Esophagus mucosa (tissue), 1 donor: Measurements from ENCODE around the gene ATG4D. TPM values are rescaled to one million over a fixed set of nuclear protein-coding genes. Genes with fewer than 3 reads are reported as not detected.
"Not testable (repeated sequence)": the region's sequence is repeated elsewhere in the genome, so short reads cannot be mapped to it uniquely, and the experiment has no call there.

Experiments
- ATAC-seq: fragments of 200-7000 bp; cut with Tn5 transposase; one replicate; pipeline ENCODE4 v1.9.1; 2020
- total RNA-seq: library from RNA; stranded (reverse); gene quantifications from one replicate; pipeline ENCODE4 v1.2.4, GENCODE V29; 2023
- donor health status: DM: yes; HTN: yes; CAD: no.

The ATG4D gene
- total RNA-seq, 1 donor from 2014 or later: 42.2 TPM

DNA sequence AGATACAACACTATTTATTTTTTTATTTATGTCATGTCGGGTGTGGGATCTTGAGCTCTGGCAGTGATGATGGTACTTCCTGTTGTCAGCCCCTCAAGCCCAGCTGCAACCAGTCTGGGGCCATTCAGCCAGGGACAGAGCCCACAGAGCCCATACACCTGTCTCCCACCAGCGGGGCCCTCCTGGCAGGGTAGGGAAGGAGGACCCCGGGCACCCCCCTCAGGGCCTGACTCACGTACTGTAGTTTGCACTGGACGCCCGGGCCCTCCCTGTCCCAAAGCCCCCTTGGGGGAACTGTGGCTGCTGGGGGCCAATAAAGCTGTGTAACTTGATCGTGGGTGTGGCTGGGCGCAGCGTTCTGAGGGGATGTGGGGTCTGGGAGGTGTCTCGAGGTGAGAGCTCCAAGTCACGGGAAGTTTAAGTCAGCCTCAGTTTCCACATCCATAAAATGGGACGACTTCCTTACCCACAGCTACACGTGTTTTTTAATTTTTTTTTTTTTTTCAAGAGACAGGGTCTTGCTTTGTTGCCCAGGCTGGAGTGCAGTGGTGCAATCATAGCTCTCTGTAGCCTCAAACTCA is 9.5 kb downstream of the ATG4D start:
- ATAC-seq: no peak

- peak; percentile 66 for ATAC-seq
Observed at GRCh38 chr19:10553943-10554381, 10.3 kb downstream of the ATG4D start.

GRCh38 chr19:10554760-10555609 is 11.3 kb downstream of the ATG4D start:
- peak; percentile 77 for ATAC-seq

DNA sequence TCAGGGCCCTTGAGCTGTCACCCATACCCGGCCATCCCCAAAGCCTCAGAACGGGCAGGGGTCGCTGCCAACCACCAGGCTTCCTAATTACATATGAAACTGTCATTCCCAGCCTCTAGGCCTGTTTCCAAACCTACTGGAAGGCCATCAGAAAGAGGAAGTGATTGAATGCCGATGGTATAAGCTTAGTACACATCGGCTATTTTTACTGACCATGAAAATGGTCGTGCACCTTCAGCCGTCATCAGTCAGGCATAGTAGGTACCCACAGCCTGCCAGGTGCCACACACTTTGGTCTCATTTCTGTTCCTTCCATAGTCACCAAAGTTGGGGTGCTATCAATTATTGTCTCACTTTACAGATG is 11.9 kb downstream of the ATG4D start:
- no peak for ATAC-seq

DNA sequence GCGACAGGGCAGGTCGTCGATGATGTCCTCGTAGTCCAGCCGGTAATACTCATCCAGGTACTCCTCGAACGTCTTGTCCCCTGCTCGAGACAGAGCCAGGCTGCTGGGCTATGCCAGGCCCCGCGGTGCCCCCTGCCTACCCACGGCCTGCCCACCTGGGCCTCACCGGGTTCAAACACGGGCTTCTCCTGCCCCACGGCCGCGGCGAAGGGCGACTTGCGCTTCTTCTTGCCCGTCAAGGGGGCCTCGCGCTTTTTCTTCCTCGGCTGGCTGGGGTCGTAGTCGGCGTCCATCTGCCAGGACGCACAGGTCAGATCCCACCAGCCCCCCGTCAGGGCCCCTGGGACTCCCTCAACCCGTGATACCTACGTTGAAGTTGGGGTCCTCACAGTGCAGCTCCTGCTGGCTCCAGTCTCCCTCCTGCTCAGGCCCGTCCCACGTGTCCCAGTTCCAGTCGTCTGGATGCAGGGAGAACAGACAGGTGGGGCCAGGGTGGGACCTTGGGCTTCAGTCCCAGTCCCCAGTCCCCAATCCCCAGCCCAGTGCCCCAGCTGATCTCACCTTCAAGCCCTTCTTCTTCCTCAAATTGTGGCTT is 14.0 kb downstream of the ATG4D start:
- ATAC-seq: no peak

- ATAC-seq: no peak
Observed at GRCh38 chr19:10560154-10560553, 16.4 kb downstream of the ATG4D start.

- ATAC-seq: no peak
Observed at GRCh38 chr19:10562609-10563008, 18.9 kb downstream of the ATG4D start.

DNA sequence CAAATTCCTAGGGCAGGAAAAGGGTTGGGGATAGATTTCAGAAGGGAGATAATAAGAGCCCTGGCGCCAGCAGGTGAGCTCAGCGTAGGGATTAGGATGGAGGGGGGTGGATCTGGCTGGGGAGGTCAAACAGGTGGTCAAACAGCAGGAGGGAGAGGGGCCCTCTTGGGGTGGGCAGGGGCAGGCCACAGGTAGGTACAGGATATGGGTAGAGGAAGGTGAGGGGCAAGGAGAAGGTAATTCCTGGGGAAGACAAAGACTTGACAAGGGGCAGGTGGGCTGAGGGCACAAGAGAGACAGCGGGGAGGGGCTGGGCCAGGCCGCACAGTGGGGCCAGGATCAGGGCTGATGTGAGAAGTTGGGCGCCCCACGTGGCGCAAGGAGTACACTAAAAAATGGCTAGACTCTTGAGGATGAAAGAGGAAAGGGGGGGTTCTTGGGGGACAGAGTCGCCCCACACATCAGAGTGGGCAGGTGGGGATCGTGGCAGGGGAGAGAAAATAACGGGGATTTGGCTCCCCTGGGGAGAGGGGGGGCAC is 21.4 kb downstream of the ATG4D start:
- ATAC-seq: peak; percentile 8

GRCh38 chr19:10565567-10566407 is 22.1 kb downstream of the ATG4D start, which contains the start of gene KRI1:
Gene KRI1 (minus strand): TSS chr19:10566010. CDS start chr19:10565999, 11 bp downstream.
- peak; percentile 84 for ATAC-seq

DNA sequence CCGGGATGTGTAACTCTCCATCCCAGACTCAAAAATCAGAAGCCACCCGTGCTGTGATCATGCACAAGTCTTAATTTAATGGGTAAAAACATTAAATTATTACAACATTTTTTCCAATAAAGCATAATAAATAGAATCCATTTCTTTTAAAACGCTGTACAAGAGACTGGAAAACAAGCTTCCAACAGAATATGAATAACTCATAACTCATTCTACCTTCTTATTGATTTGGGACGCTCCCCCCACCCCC is 22.6 kb downstream of the ATG4D start:
- no peak for ATAC-seq

GRCh38 chr19:10566658-10567410 is 23.1 kb downstream of the ATG4D start:
- no peak for ATAC-seq

GRCh38 chr19:10567656-10568055 is 24.0 kb downstream of the ATG4D start:
- ATAC-seq: no peak

GRCh38 chr19:10568062-10568825 is 24.5 kb downstream of the ATG4D start:
- peak; percentile 28 for ATAC-seq

GRCh38 chr19:10568826-10569651 is 25.3 kb downstream of the ATG4D start, which contains the start of gene CDKN2D:
Gene CDKN2D (minus strand): TSS chr19:10568979. CDS start chr19:10568653, 326 bp downstream.
- peak; percentile 84 for ATAC-seq

- not testable (repeated sequence) for ATAC-seq
Observed at GRCh38 chr19:10573793-10574192, 30.1 kb downstream of the ATG4D start.

- ATAC-seq: peak; percentile 23
Observed at GRCh38 chr19:10574462-10574861, 30.8 kb downstream of the ATG4D start.

DNA sequence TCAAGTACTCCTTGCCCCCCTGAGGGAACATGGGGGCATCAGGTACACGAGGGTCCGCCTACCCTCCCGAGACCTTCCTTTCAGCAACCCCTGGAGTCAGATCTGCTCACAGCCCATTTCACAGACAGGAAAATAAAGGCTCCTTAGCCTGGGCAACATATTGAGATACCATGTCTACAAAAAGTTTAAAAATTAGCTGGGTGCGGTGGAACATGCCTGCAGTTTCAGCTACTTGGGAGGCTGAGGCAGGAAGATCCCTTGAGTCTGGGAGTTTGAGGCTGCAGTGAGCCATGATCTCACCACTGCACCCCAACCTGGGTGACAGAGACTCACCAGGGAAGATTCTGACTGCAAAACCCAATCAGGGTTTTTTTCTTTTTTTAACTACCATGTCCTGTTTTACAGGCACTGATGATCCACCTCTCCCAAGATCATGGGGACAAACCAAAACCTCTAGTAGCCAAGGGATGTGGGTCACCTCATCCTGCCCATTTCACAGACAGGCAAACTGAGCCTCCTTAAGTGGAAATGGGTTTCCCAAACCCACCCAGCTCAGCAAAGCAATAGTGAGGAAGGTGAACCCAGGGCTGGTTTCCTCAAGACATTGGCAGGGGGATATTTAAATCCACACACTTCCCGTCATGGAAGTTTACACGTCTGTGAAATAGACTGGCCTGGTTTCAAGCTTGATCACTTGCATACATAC is 31.5 kb downstream of the ATG4D start:
- ATAC-seq: no peak

- no peak for ATAC-seq
Observed at GRCh38 chr19:10577951-10578350, 34.2 kb downstream of the ATG4D start.

DNA sequence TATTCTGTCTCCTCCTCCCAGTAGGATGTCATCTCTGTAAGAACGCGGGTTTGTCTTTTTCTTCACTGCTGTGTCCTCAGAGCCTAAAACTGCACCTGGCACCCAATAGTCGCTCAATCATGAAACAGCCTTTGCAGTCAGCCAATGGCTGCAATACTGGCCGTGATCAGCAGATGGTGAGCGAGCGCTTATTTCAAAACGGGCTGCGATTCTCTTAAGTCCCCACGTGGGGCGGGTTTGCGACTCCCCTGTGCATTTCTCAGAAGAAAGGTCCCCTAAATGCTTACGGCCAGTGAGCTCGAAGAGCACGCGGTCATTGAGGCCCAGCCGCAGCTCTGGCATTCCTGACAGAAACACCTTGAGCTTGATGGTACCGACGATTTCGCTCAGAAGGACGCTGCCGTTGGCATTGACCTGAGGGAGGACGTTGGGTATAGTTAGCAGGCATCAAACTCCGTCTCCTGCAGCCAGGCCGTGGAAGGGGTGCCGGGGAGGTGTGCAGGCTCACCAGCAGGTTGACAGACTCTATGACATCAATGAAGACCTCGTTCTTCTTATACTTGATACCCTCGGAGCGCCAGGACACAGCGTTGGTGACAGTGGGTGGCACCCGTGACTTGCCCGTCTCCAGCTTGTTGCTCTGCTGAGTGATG is 37.4 kb downstream of the ATG4D start:
- ATAC-seq: peak; percentile 90
